ENCODE data around the gene TICRR.

- TF ChIP-seq ELF4 (IDR thresholded peaks at IDR 0.05) (no peak), SP1 (IDR thresholded peaks at IDR 0.05) (no peak), TARDBP (IDR thresholded peaks at IDR 0.05) (no peak), FOXM1 (IDR thresholded peaks at IDR 0.05; ENCODE audit: borderline replicate concordance) (no peak), NFRKB (IDR thresholded peaks at IDR 0.05) (no peak), HDGF (IDR thresholded peaks at IDR 0.05; ENCODE audit: borderline replicate concordance) (no peak), FOXA1 (IDR thresholded peaks at IDR 0.05) (no peak)
These were observed 31.9 kb upstream of the TICRR start for GRCh38 chr15:89543389-89543788.
